Choroid plexus epithelial cell (primary cell): ENCODE data around the gene PSMC1.
"Not testable (repeated sequence)": the region's sequence is repeated elsewhere in the genome, so short reads cannot be mapped to it uniquely, and the experiment has no call there.

ENCODE experiments used
- DNase-seq: peaks from one replicate; pipeline ENCODE4 v3.0.0-alpha.2; 2010; ENCODE audit warnings: low read depth
- H3K4me3 ChIP-seq: 2 replicates; pipeline ENCODE4 v1.5.1; 2011; ENCODE audit warnings: low read depth, mild to moderate bottlenecking, control low read depth, low read length, moderate library complexity
- TF ChIP-seq, protein P1 (sequence below): conservative IDR thresholded peaks from 2 replicates; pipeline ENCODE4 v1.5.1; 2011; ENCODE audit warnings: low read depth, mild to moderate bottlenecking, control low read depth, inconsistent platforms, low read length, moderate library complexity

The PSMC1 gene

DNA sequence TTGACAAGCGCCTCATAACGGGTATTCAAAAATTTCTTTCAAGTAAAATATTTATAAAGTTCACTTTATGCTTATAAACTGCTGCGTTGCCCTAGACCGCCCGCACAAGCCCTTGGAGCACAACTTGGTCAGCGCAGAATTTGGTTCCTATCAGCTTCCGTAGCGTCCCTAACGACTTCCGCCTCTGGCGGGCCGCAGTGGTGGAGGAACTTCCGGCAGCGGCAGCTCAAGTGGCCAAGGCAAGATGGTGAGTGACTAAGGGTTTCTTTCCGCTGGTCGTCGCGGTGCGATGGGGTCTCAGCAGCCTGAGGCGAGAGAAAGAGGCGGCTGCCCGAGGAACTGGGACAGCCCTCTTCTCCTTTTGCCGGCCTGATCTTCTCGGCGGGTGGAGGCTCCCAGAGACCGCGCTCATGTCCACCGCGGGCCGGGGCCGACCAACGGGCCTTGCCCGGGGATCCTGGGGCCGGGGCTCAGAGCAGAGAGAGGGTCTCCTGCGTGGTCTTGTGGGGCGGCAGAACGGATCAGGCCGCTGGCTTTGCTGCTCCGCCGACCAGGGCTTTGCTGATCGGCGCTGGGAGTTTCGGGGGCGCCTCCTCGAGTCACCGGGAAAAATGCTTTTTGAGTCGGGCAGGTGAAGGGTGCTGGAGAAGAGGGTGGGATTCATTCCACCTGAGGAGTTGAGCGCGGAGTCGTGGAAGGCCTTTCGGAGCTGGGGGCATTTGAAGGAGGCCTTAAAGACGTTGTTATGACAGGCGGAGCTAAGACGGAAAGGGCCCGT is at the start of gene PSMC1:
Gene PSMC1, plus strand, starts transcription at position 200 of the 778 bp plus-strand sequence. Its CDS starts 45 bp downstream, at position 245.
- H3K4me3 ChIP-seq: peak within 1 kb of the TSS; percentile 96
- TF ChIP-seq, protein P1, sequence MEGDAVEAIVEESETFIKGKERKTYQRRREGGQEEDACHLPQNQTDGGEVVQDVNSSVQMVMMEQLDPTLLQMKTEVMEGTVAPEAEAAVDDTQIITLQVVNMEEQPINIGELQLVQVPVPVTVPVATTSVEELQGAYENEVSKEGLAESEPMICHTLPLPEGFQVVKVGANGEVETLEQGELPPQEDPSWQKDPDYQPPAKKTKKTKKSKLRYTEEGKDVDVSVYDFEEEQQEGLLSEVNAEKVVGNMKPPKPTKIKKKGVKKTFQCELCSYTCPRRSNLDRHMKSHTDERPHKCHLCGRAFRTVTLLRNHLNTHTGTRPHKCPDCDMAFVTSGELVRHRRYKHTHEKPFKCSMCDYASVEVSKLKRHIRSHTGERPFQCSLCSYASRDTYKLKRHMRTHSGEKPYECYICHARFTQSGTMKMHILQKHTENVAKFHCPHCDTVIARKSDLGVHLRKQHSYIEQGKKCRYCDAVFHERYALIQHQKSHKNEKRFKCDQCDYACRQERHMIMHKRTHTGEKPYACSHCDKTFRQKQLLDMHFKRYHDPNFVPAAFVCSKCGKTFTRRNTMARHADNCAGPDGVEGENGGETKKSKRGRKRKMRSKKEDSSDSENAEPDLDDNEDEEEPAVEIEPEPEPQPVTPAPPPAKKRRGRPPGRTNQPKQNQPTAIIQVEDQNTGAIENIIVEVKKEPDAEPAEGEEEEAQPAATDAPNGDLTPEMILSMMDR: no peak
- peak; percentile 95 for DNase-seq

DNA sequence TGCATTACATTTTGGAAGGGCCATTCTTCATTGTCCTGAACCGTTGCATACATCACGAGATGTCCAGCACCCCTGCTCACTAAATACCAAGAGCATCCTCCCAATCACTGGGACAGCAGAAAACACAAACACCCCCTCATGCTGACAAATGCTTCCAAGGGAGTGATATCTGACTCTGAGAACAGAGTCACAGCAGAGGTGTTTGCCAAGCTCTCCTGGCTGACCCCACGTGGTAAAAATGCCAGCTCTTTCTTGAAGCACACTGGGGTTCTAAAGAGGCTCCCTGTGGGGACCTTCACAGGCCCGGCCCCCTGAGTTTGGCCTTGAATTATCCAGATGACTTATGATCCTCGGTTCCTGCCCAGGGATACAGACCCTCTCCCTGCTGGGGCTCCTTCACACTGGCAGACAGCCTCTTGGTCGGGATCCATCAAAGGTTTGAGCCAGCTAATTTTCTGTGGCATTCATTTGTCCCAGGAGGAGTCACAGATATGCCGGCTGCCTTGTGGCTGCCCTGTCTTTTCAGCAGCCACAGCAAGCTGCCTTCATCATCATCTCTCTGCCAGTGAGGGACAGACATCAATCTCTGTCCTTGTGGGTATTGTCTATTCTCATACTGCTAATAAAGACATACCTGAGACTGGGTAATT is 43.1 kb upstream of the PSMC1 start:
- no peak for DNase-seq
- no peak overlapping the region for H3K4me3 ChIP-seq
- TF ChIP-seq, protein P1: no peak

GRCh38 chr14:90228478-90228877 is 27.9 kb upstream of the PSMC1 start:
- DNase-seq: no peak
- H3K4me3 ChIP-seq: no peak overlapping the region
- TF ChIP-seq, protein P1: no peak

DNA sequence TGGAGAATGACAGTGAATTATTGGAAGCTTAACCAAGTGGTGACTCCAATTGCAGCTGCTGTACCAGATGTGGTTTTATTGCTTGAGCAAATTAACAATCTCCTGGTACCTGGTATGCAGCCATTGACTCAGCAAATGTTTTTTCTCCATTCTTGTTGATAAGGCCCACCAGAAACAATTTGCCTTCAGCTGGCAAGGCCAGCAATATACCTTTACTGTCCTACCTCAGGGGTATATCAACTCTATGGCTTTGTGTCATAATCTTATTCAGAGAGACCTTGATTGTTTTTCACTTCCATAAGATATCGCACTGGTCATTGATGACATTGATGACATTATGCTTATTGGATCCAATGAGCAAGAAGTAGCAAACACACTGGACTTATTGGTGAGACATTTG is 26.4 kb upstream of the PSMC1 start:
- not testable (repeated sequence) for H3K4me3 ChIP-seq, DNase-seq

DNA sequence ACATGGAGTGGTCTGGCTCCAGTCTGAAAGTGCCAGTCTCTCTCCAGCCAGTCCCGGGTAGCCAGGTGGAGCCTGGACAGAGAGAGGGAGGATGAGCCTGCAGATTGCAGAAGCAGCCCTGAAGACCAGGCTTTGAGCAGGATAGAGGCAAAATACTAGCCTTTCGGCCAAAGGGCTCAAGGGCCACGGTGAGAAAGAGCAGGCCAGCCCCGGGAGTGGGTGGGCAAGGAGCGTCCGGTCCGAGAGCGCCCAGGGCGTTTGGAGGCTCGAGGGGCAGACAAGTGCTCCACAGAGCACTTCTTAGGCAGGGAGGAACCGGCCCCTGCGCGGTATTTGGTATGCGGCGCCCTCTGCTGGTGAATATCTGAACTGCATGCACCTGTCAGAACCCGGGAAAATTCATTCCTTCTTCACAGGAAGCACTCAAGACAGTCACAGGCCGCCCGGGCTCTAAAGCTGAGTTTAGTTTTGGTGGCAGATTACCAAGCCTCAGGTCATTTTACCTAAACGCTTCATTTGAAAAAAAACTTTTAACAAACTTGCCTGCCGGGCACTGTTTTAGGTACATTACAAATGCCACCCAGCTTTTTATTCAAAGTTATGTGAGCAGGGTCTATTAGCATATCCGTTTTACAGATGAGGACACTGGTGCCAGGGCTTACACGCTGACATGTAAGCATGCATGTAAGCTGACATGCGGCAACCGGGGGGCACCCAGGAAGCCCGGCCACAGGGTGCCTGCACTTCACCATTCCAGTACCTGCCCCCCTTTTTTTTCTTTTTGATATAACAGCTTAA is 21.0 kb upstream of the PSMC1 start:
- TF ChIP-seq, protein P1: peak; percentile 88
- H3K4me3 ChIP-seq: no peak overlapping the region
- peak; percentile 67 for DNase-seq

- TF ChIP-seq, protein P1: no peak
- no peak overlapping the region for H3K4me3 ChIP-seq
- peak; percentile 15 for DNase-seq
Observed at GRCh38 chr14:90239139-90239538, 17.2 kb upstream of the PSMC1 start.

DNA sequence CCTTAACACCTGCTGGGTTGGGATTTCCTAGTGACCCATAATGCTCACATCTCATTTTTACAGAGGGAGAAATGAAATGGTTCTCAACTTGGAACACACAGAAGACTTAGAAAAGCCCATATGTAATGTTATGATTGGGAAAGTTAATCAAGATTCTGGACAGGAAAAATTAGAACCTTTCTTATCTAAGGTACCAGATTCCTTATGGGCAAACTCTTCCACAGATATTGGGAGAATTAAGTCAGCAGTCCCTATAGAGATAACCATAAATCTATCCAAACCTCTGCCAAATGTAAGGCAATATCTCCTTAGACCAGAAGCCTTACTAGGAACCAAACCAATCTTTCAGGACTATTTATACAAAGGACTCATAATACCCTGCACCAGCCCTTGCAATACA is 13.9 kb upstream of the PSMC1 start:
- TF ChIP-seq, protein P1: no peak

More for the DNA sequence above, 13.9 kb upstream of the PSMC1 start:
- H3K4me3 ChIP-seq: no peak overlapping the region
- DNase-seq: no peak
